GM12892 (cell line): ENCODE data around the gene VPS13D.

ENCODE experiments used
- POLR2A ChIP-seq: IDR thresholded peaks from 2 replicates; pipeline ENCODE4 v1.6.1; 2011; ENCODE audit warnings: low read depth, low read length, control low read depth
- TAF1 ChIP-seq: IDR thresholded peaks from 2 replicates; pipeline ENCODE4 v1.6.1; 2011; ENCODE audit warnings: low read depth, mild to moderate bottlenecking, control low read depth, low read length, borderline replicate concordance

GRCh38 chr1:12439073-12439472 lies 209.2 kb downstream of the VPS13D start:
- TF ChIP-seq POLR2A, result no peak
- no peak for TF ChIP-seq TAF1
